A673 (cell line): ENCODE results near the gene KIF7.

Source experiments
- EZH2 ChIP-seq: fragments of 200-600 bp; sonication (generic); IDR thresholded peaks from 2 replicates; pipeline ENCODE4 v1.6.1; 2017; ENCODE audit warnings: borderline replicate concordance, low read depth, mild to moderate bottlenecking, mixed read lengths, antibody characterized with exemption, low read length; ENCODE audit not compliant: poor library complexity, severe bottlenecking
- TF ChIP-seq, protein P1 (sequence below): fragments of 300-800, 200-600 bp; sonication (generic); conservative IDR thresholded peaks from 2 replicates; pipeline ENCODE4 v1.5.1; 2017; ENCODE audit warnings: low read depth, mild to moderate bottlenecking, antibody characterized with exemption, low read length, moderate library complexity, mixed read lengths

DNA sequence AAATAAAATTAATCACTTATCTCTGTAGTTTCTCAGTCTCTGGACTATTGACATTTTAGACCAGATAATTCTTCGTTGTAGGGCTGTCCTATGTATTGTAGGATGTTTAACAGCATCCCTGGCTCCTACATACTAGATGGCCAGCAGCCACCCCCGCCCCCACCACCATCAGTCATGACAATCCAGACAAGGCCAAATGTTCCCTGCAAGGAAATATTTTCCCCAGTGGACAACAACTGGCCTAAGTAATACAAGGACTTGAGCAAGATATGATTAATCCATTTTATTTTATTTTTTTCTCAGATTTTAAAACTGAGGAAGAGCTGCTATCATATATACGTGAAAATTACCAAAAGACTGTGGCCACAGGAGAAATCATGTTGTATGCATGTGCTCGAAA lies 56.2 kb downstream of the KIF7 start:
- TF ChIP-seq, protein P1, sequence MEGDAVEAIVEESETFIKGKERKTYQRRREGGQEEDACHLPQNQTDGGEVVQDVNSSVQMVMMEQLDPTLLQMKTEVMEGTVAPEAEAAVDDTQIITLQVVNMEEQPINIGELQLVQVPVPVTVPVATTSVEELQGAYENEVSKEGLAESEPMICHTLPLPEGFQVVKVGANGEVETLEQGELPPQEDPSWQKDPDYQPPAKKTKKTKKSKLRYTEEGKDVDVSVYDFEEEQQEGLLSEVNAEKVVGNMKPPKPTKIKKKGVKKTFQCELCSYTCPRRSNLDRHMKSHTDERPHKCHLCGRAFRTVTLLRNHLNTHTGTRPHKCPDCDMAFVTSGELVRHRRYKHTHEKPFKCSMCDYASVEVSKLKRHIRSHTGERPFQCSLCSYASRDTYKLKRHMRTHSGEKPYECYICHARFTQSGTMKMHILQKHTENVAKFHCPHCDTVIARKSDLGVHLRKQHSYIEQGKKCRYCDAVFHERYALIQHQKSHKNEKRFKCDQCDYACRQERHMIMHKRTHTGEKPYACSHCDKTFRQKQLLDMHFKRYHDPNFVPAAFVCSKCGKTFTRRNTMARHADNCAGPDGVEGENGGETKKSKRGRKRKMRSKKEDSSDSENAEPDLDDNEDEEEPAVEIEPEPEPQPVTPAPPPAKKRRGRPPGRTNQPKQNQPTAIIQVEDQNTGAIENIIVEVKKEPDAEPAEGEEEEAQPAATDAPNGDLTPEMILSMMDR = no peak
- TF ChIP-seq EZH2 = no peak
